Glutamatergic neuron (in vitro differentiated cells): ENCODE results near the gene PLK5. TPM values are rescaled to one million over a fixed set of nuclear protein-coding genes. Genes with fewer than 3 reads are reported as not detected.

ENCODE experiments used
- DNase-seq: peaks from one replicate; pipeline ENCODE4 v3.0.0; 2022
- H3K27ac Mint-ChIP-seq: one replicate; pipeline ENCODE4 v1.8.0; 2020; ENCODE audit warnings: mild to moderate bottlenecking, mixed read lengths, inconsistent platforms; ENCODE audit not compliant: unreplicated experiment
- H3K27me3 Mint-ChIP-seq: one replicate; pipeline ENCODE4 v1.8.0; 2020; ENCODE audit warnings: mild to moderate bottlenecking, moderate library complexity, mixed read lengths, inconsistent platforms; ENCODE audit not compliant: unreplicated experiment
- H3K36me3 Mint-ChIP-seq: one replicate; pipeline ENCODE4 v1.8.0; 2020; ENCODE audit warnings: mild to moderate bottlenecking, mixed read lengths, inconsistent platforms; ENCODE audit not compliant: unreplicated experiment
- H3K4me1 Mint-ChIP-seq: one replicate; pipeline ENCODE4 v1.8.0; 2020; ENCODE audit warnings: mild to moderate bottlenecking, low read depth, mixed read lengths, inconsistent platforms; ENCODE audit not compliant: unreplicated experiment
- H3K4me3 Mint-ChIP-seq: one replicate; pipeline ENCODE4 v1.8.0; 2020; ENCODE audit warnings: mild to moderate bottlenecking, mixed read lengths, inconsistent platforms; ENCODE audit not compliant: unreplicated experiment
- H3K9me3 Mint-ChIP-seq: one replicate; pipeline ENCODE4 v1.8.0; 2020; ENCODE audit warnings: mild to moderate bottlenecking, moderate library complexity, mixed read lengths, inconsistent platforms; ENCODE audit not compliant: unreplicated experiment
- total RNA-seq: library from RNA; stranded (reverse); fragmentation: NEBNext Ultra II Directional; extraction: Animal tissue kit (Norgen Biotek cat#: 25700); gene quantifications from one replicate; pipeline ENCODE4 v1.2.1, GENCODE V29; 2021; ENCODE audit not compliant: unreplicated experiment
- TF ChIP-seq, protein P1 (sequence below): fragments of 200-600 bp; sonication (generic); IDR thresholded peaks from one replicate; pipeline ENCODE4 v1.5.0; 2021; ENCODE audit not compliant: partially characterized antibody, unreplicated experiment

PLK5 gene
- total RNA-seq, 1 donor from 2014 or later: 0.69 TPM

DNA sequence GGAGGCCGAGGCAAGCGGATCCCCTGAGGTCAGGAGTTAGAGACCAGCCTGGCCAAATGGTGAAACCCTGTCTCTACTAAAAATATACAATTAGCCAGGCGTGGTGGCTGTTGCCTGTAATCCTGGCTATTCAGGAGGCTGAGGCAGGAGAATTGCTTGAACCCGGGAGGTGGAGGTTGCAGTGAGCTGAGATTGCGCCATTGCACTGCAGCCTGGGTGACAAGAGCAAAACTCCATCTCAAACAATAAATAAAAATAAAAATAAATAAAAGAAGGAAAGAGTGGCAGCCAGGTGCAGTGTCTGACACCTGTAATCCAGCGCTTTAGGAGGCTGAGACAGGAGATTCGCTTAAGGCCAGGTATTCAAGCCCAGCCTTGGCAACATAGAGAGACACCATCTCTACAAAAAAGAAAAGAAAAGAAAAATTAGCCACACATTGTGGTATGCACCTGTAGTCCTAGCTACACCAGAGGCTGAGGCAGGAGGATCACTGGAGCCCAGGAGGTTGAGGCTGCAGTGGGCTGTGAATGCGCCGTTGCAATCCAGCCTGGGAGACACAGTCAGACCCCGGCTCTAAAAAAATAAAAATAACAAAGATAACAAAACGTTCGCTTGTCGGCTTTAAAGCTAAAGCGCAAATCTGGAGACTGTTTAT lies 21.3 kb upstream of the PLK5 start:
- no peak overlapping the region for H3K27ac Mint-ChIP-seq
- TF ChIP-seq, protein P1, sequence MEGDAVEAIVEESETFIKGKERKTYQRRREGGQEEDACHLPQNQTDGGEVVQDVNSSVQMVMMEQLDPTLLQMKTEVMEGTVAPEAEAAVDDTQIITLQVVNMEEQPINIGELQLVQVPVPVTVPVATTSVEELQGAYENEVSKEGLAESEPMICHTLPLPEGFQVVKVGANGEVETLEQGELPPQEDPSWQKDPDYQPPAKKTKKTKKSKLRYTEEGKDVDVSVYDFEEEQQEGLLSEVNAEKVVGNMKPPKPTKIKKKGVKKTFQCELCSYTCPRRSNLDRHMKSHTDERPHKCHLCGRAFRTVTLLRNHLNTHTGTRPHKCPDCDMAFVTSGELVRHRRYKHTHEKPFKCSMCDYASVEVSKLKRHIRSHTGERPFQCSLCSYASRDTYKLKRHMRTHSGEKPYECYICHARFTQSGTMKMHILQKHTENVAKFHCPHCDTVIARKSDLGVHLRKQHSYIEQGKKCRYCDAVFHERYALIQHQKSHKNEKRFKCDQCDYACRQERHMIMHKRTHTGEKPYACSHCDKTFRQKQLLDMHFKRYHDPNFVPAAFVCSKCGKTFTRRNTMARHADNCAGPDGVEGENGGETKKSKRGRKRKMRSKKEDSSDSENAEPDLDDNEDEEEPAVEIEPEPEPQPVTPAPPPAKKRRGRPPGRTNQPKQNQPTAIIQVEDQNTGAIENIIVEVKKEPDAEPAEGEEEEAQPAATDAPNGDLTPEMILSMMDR: no peak
- DNase-seq: no peak
- no peaks in the 10 kb centered on the region for H3K4me1 Mint-ChIP-seq
- peaks cover 21% of the 10 kb centered on the region for H3K27me3 Mint-ChIP-seq
- H3K9me3 Mint-ChIP-seq: peaks cover 10% of the 10 kb centered on the region
- H3K4me3 Mint-ChIP-seq: no peak overlapping the region
- H3K36me3 Mint-ChIP-seq: no peaks in the 10 kb centered on the region

GRCh38 chr19:1503089-1503924 lies 20.6 kb upstream of the PLK5 start:
- Mint-ChIP-seq H3K4me1 (no peaks in the 10 kb centered on the region), H3K36me3 (no peaks in the 10 kb centered on the region), H3K27me3 (peaks cover 23% of the 10 kb centered on the region), H3K27ac (no peak overlapping the region), H3K9me3 (peaks cover 10% of the 10 kb centered on the region), H3K4me3 (no peak overlapping the region)
- TF ChIP-seq, protein P1: peak; percentile 89
- DNase-seq: peak; percentile 78

- Mint-ChIP-seq H3K27ac (no peak overlapping the region), H3K9me3 (peaks cover 12% of the 10 kb centered on the region), H3K4me3 (no peak overlapping the region), H3K4me1 (no peaks in the 10 kb centered on the region), H3K36me3 (no peaks in the 10 kb centered on the region), H3K27me3 (peaks cover 23% of the 10 kb centered on the region)
- no peak for DNase-seq
- TF ChIP-seq, protein P1: no peak
Observed at GRCh38 chr19:1503925-1504773, 19.7 kb upstream of the PLK5 start.

DNA sequence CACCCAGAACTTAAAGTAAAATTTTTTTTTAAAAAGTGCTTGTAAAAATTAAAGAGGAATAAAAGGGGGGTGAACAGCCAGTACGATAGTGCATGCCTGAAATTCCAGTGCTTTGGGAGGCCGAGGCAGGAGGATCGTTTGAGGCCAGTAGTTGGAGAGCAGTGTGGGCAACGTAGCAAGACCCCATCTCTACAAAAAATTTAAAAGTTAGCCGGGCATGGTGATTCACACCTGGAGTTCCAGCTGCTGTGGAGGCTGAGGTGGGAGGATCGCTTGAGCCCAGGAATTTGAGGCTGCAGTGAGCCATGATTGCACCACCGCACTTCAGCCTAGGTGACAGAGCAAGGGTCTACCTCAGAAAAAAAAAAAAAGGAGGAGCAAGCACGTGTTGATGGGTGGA lies 18.9 kb upstream of the PLK5 start:
- DNase-seq: no peak
- H3K9me3 Mint-ChIP-seq: peaks cover 15% of the 10 kb centered on the region
- peaks cover 22% of the 10 kb centered on the region for H3K27me3 Mint-ChIP-seq
- TF ChIP-seq, protein P1: no peak
- H3K4me1 Mint-ChIP-seq: no peaks in the 10 kb centered on the region
- no peak overlapping the region for H3K4me3 Mint-ChIP-seq
- H3K36me3 Mint-ChIP-seq: no peaks in the 10 kb centered on the region
- H3K27ac Mint-ChIP-seq: no peak overlapping the region
